Astrocyte (in vitro differentiated cells and primary cell): ENCODE measurements around the gene OR9Q2.

ENCODE experiments used
- CTCF ChIP-seq: IDR thresholded peaks from 2 replicates; pipeline ENCODE4 v1.5.1; 2011; ENCODE audit warnings: low read depth, mild to moderate bottlenecking, inconsistent platforms, low read length, moderate library complexity; ENCODE audit not compliant: insufficient read depth
- EZH2 ChIP-seq: IDR thresholded peaks from 2 replicates; pipeline ENCODE4 v1.6.1; 2012; ENCODE audit warnings: mild to moderate bottlenecking, low read length, inconsistent platforms; ENCODE audit not compliant: insufficient read depth

GRCh38 chr11:58199271-58199670, 10.4 kb downstream of the OR9Q2 start:
- TF ChIP-seq CTCF (no peak), EZH2 (no peak)
